Muscle layer of duodenum (tissue), 2 donors: ENCODE data around the gene RHEBL1.

Experiments used
- H3K27ac ChIP-seq: one replicate; pipeline ENCODE4 v1.7.0; 2013; ENCODE audit warnings: mild to moderate bottlenecking, low read length
- H3K27me3 ChIP-seq: one replicate; pipeline ENCODE4 v1.7.0; 2013; ENCODE audit warnings: low read depth, mild to moderate bottlenecking, control low read depth, low read length
- H3K36me3 ChIP-seq, 2 donors: one replicate each; pipeline ENCODE4 v1.7.0; 2013; ENCODE audit warnings: low read length in 2 of 2, control low read depth in 1 of 2, mild to moderate bottlenecking in 1 of 2; ENCODE audit not compliant: insufficient read depth in 2 of 2, control insufficient read depth in 1 of 2
- H3K4me1 ChIP-seq, 2 donors: one replicate each; pipeline ENCODE4 v1.7.0; 2013; ENCODE audit warnings: low read length in 2 of 2, mild to moderate bottlenecking in 2 of 2, control low read depth in 1 of 2, moderate library complexity in 1 of 2; ENCODE audit not compliant: insufficient read depth in 2 of 2, control insufficient read depth in 1 of 2
- H3K4me3 ChIP-seq, 2 donors: one replicate each; pipeline ENCODE4 v1.7.0; 2013; ENCODE audit warnings: low read length in 2 of 2, low read depth in 1 of 2, mild to moderate bottlenecking in 1 of 2
- H3K9me3 ChIP-seq, 2 donors: one replicate each; pipeline ENCODE4 v1.7.0; 2013; ENCODE audit warnings: low read length in 2 of 2, control low read depth in 1 of 2, mild to moderate bottlenecking in 1 of 2; ENCODE audit not compliant: control insufficient read depth in 1 of 2
- donor health status: healthy.

The RHEBL1 gene

GRCh38 chr12:49097381-49097780 lies 27.6 kb upstream of the RHEBL1 start:
- Histone ChIP-seq H3K36me3 (peaks cover 48 to 57% of the 10 kb centered on the region in 2 donors), H3K4me3 (no peak overlapping the region), H3K27me3 (peaks cover 23% of the 10 kb centered on the region), H3K27ac (no peak overlapping the region), H3K4me1 (peaks cover 0 to 25% of the 10 kb centered on the region in 2 donors), H3K9me3 (no peaks in the 10 kb centered on the region)

- Histone ChIP-seq H3K4me3 (no peak overlapping the region), H3K4me1 (peaks cover 3 to 49% of the 10 kb centered on the region in 2 donors), H3K9me3 (no peaks in the 10 kb centered on the region), H3K27me3 (peaks cover 44% of the 10 kb centered on the region), H3K27ac (peak overlapping the region; percentile 16), H3K36me3 (peaks cover 26 to 33% of the 10 kb centered on the region in 2 donors)
Observed at GRCh38 chr12:49094975-49095365, 25.2 kb upstream of the RHEBL1 start.

GRCh38 chr12:49094160-49094974 lies 24.6 kb upstream of the RHEBL1 start, which contains the start of gene DHH:
Gene DHH, minus strand, starts transcription at chr12:49094801. Its CDS starts 289 bp downstream, at chr12:49094512.
- H3K4me1 ChIP-seq = peaks cover 3 to 54% of the 10 kb centered on the region in 2 donors
- no peaks in the 10 kb centered on the region for H3K9me3 ChIP-seq
- H3K4me3 ChIP-seq = peak within 1 kb of the TSS; percentile 21 to 32
- H3K27ac ChIP-seq = peak within 1 kb of the TSS; percentile 16
- peaks cover 49% of the 10 kb centered on the region for H3K27me3 ChIP-seq
- H3K36me3 ChIP-seq = peaks cover 23 to 27% of the 10 kb centered on the region in 2 donors

GRCh38 chr12:49093792-49094159 lies 24.0 kb upstream of the RHEBL1 start:
- Histone ChIP-seq H3K4me3 (peak overlapping the region; percentile 21 to 32), H3K36me3 (peaks cover 21 to 23% of the 10 kb centered on the region in 2 donors), H3K9me3 (no peaks in the 10 kb centered on the region), H3K27me3 (peaks cover 54% of the 10 kb centered on the region), H3K4me1 (peaks cover 3 to 54% of the 10 kb centered on the region in 2 donors), H3K27ac (no peak overlapping the region)

- Histone ChIP-seq H3K27ac (no peak overlapping the region), H3K4me1 (peaks cover 3 to 63% of the 10 kb centered on the region in 2 donors), H3K36me3 (peaks cover 13 to 14% of the 10 kb centered on the region in 2 donors), H3K27me3 (peaks cover 54% of the 10 kb centered on the region), H3K9me3 (no peaks in the 10 kb centered on the region), H3K4me3 (peak overlapping the region; percentile 30 to 43)
Observed at GRCh38 chr12:49092816-49093406, 23.1 kb upstream of the RHEBL1 start.

GRCh38 chr12:49092086-49092815 lies 22.5 kb upstream of the RHEBL1 start:
- Histone ChIP-seq H3K9me3 (no peaks in the 10 kb centered on the region), H3K27ac (no peak overlapping the region), H3K4me1 (peaks cover 3 to 63% of the 10 kb centered on the region in 2 donors), H3K27me3 (peaks cover 54% of the 10 kb centered on the region), H3K36me3 (peaks cover 6 to 8% of the 10 kb centered on the region in 2 donors), H3K4me3 (peak overlapping the region; percentile 30 to 43)

GRCh38 chr12:49091836-49092085 lies 22.0 kb upstream of the RHEBL1 start:
- Histone ChIP-seq H3K4me1 (peaks cover 3 to 63% of the 10 kb centered on the region in 2 donors), H3K27me3 (peaks cover 54% of the 10 kb centered on the region), H3K4me3 (peak overlapping the region in 1 of 2 donors; percentile 43), H3K27ac (no peak overlapping the region), H3K9me3 (no peaks in the 10 kb centered on the region), H3K36me3 (peaks cover 2 to 3% of the 10 kb centered on the region in 2 donors)

- Histone ChIP-seq H3K4me3 (peak overlapping the region in 1 of 2 donors; percentile 43), H3K27ac (no peak overlapping the region), H3K4me1 (peaks cover 3 to 63% of the 10 kb centered on the region in 2 donors), H3K36me3 (no peaks in the 10 kb centered on the region), H3K27me3 (peaks cover 54% of the 10 kb centered on the region), H3K9me3 (no peaks in the 10 kb centered on the region)
Observed at GRCh38 chr12:49091056-49091835, 21.5 kb upstream of the RHEBL1 start.

- Histone ChIP-seq H3K27ac (no peak overlapping the region), H3K4me1 (peaks cover 3 to 63% of the 10 kb centered on the region in 2 donors), H3K9me3 (no peaks in the 10 kb centered on the region)
Observed at GRCh38 chr12:49089821-49090773, 20.3 kb upstream of the RHEBL1 start.

GRCh38 chr12:49088932-49089330 lies 19.2 kb upstream of the RHEBL1 start:
- Histone ChIP-seq H3K27ac (no peak overlapping the region), H3K4me3 (no peak overlapping the region), H3K4me1 (peaks cover 3 to 51% of the 10 kb centered on the region in 2 donors), H3K36me3 (no peaks in the 10 kb centered on the region), H3K9me3 (no peaks in the 10 kb centered on the region), H3K27me3 (peaks cover 47% of the 10 kb centered on the region)

More at GRCh38 chr12:49089821-49090773, 20.3 kb upstream of the RHEBL1 start:
- Histone ChIP-seq H3K36me3 (no peaks in the 10 kb centered on the region), H3K4me3 (peak overlapping the region; percentile 31 to 55), H3K27me3 (peaks cover 54% of the 10 kb centered on the region)
